ENCODE results near the gene TRIM3. TPM values are rescaled to one million over a fixed set of nuclear protein-coding genes. Genes with fewer than 3 reads are reported as not detected.
A peak's percentile ranks its signal among the peaks of the same experiment; 100 is the strongest.

Gene TRIM3
- polyA plus RNA-seq, 1 donor: 37.8 TPM

GRCh38 chr11:6440906-6441358 lies 32.8 kb downstream of the TRIM3 start, which contains the start of gene HPX:
Gene HPX, minus strand, starts transcription at chr11:6440987. Its CDS starts 24 bp downstream, at chr11:6440963.
- no CpG with 5 or more reads among the region's 3 CpGs for WGBS (ENCODE audit: insufficient coverage, low lambda C conversion rate)
- no peak for DNase-seq
- Histone ChIP-seq H3K4me3 (ENCODE audit: low read length) (no peak within 1 kb of the TSS), H3K36me3 (ENCODE audit: control insufficient read depth, insufficient read depth, low read length) (no peaks in the 10 kb centered on the region), H3K4me1 (ENCODE audit: control insufficient read depth, insufficient read depth, low read length) (peaks cover 28% of the 10 kb centered on the region), H3K27ac (ENCODE audit: low read length) (no peak within 1 kb of the TSS), H3K9me3 (ENCODE audit: control insufficient read depth, low read depth, low read length) (no peaks in the 10 kb centered on the region), H3K27me3 (ENCODE audit: control insufficient read depth, insufficient read depth, low read length) (no peaks in the 10 kb centered on the region)

GRCh38 chr11:6438979-6439571 lies 34.7 kb downstream of the TRIM3 start:
- no peak overlapping the region for H3K4me3 ChIP-seq (ENCODE audit: low read length)
- H3K36me3 ChIP-seq (ENCODE audit: control insufficient read depth, insufficient read depth, low read length): no peaks in the 10 kb centered on the region
- peak; percentile 52 to 65 for DNase-seq
- WGBS (ENCODE audit: insufficient coverage, low lambda C conversion rate): no CpG with 5 or more reads among the region's 1 CpG
- H3K4me1 ChIP-seq (ENCODE audit: control insufficient read depth, insufficient read depth, low read length): peaks cover 28% of the 10 kb centered on the region
- no peak overlapping the region for H3K27ac ChIP-seq (ENCODE audit: low read length)
- H3K27me3 ChIP-seq (ENCODE audit: control insufficient read depth, insufficient read depth, low read length): no peaks in the 10 kb centered on the region
- H3K9me3 ChIP-seq (ENCODE audit: control insufficient read depth, low read depth, low read length): no peaks in the 10 kb centered on the region

- Histone ChIP-seq H3K27me3 (ENCODE audit: control insufficient read depth, insufficient read depth, low read length) (no peaks in the 10 kb centered on the region), H3K4me3 (ENCODE audit: low read length) (no peak overlapping the region), H3K27ac (ENCODE audit: low read length) (no peak overlapping the region), H3K4me1 (ENCODE audit: control insufficient read depth, insufficient read depth, low read length) (peaks cover 24% of the 10 kb centered on the region), H3K9me3 (ENCODE audit: control insufficient read depth, low read depth, low read length) (no peaks in the 10 kb centered on the region), H3K36me3 (ENCODE audit: control insufficient read depth, insufficient read depth, low read length) (no peaks in the 10 kb centered on the region)
- no peak for DNase-seq
- no CpG with 5 or more reads among the region's 3 CpGs for WGBS (ENCODE audit: insufficient coverage, low lambda C conversion rate)
These were observed 35.7 kb downstream of the TRIM3 start for GRCh38 chr11:6437993-6438392.

GRCh38 chr11:6437423-6437822 lies 36.3 kb downstream of the TRIM3 start:
- 95% methylated on average over 4 of the region's 12 CpGs for WGBS (ENCODE audit: insufficient coverage, low lambda C conversion rate)
- H3K9me3 ChIP-seq (ENCODE audit: control insufficient read depth, low read depth, low read length): no peaks in the 10 kb centered on the region
- DNase-seq: no peak

GRCh38 chr11:6433998-6434660 lies 39.6 kb downstream of the TRIM3 start:
- H3K9me3 ChIP-seq (ENCODE audit: control insufficient read depth, low read depth, low read length): no peaks in the 10 kb centered on the region
- H3K4me1 ChIP-seq (ENCODE audit: control insufficient read depth, insufficient read depth, low read length): peaks cover 1% of the 10 kb centered on the region
- DNase-seq: no peak
- no peak overlapping the region for H3K27ac ChIP-seq (ENCODE audit: low read length)
- H3K36me3 ChIP-seq (ENCODE audit: control insufficient read depth, insufficient read depth, low read length): no peaks in the 10 kb centered on the region
- no peaks in the 10 kb centered on the region for H3K27me3 ChIP-seq (ENCODE audit: control insufficient read depth, insufficient read depth, low read length)
- WGBS (ENCODE audit: insufficient coverage, low lambda C conversion rate): no CpG with 5 or more reads among the region's 5 CpGs
- H3K4me3 ChIP-seq (ENCODE audit: low read length): no peak overlapping the region

More at GRCh38 chr11:6437423-6437822, 36.3 kb downstream of the TRIM3 start:
- no peak overlapping the region for H3K4me3 ChIP-seq (ENCODE audit: low read length)
- no peak overlapping the region for H3K27ac ChIP-seq (ENCODE audit: low read length)
- H3K36me3 ChIP-seq (ENCODE audit: control insufficient read depth, insufficient read depth, low read length): no peaks in the 10 kb centered on the region
- H3K4me1 ChIP-seq (ENCODE audit: control insufficient read depth, insufficient read depth, low read length): peaks cover 24% of the 10 kb centered on the region
- no peaks in the 10 kb centered on the region for H3K27me3 ChIP-seq (ENCODE audit: control insufficient read depth, insufficient read depth, low read length)

GRCh38 chr11:6431861-6432260 lies 41.9 kb downstream of the TRIM3 start:
- WGBS (ENCODE audit: insufficient coverage, low lambda C conversion rate): 80% methylated on average over 1 of the region's 3 CpGs
- no peak for DNase-seq

GRCh38 chr11:6427516-6427915 lies 46.2 kb downstream of the TRIM3 start:
- H3K4me1 ChIP-seq (ENCODE audit: control insufficient read depth, insufficient read depth, low read length): no peaks in the 10 kb centered on the region
- no peak overlapping the region for H3K27ac ChIP-seq (ENCODE audit: low read length)
- DNase-seq: no peak
- H3K36me3 ChIP-seq (ENCODE audit: control insufficient read depth, insufficient read depth, low read length): no peaks in the 10 kb centered on the region
- H3K27me3 ChIP-seq (ENCODE audit: control insufficient read depth, insufficient read depth, low read length): peaks cover 9% of the 10 kb centered on the region
- no peak overlapping the region for H3K4me3 ChIP-seq (ENCODE audit: low read length)
- H3K9me3 ChIP-seq (ENCODE audit: control insufficient read depth, low read depth, low read length): no peaks in the 10 kb centered on the region

More at GRCh38 chr11:6431861-6432260, 41.9 kb downstream of the TRIM3 start:
- H3K36me3 ChIP-seq (ENCODE audit: control insufficient read depth, insufficient read depth, low read length): no peaks in the 10 kb centered on the region
- H3K27ac ChIP-seq (ENCODE audit: low read length): no peak overlapping the region
- no peaks in the 10 kb centered on the region for H3K4me1 ChIP-seq (ENCODE audit: control insufficient read depth, insufficient read depth, low read length)
- no peaks in the 10 kb centered on the region for H3K9me3 ChIP-seq (ENCODE audit: control insufficient read depth, low read depth, low read length)
- H3K27me3 ChIP-seq (ENCODE audit: control insufficient read depth, insufficient read depth, low read length): peaks cover 2% of the 10 kb centered on the region
- no peak overlapping the region for H3K4me3 ChIP-seq (ENCODE audit: low read length)

GRCh38 chr11:6420677-6421076 lies 53.1 kb downstream of the TRIM3 start:
- H3K4me1 ChIP-seq (ENCODE audit: control insufficient read depth, insufficient read depth, low read length): peaks cover 10% of the 10 kb centered on the region
- WGBS (ENCODE audit: insufficient coverage, low lambda C conversion rate): 83% methylated on average over 1 of the region's 3 CpGs
- DNase-seq: no peak

GRCh38 chr11:6419009-6419631 lies 54.6 kb downstream of the TRIM3 start, which contains the start of gene APBB1:
Gene APBB1, minus strand, starts transcription at chr11:6419094. Its CDS starts 7,747 bp downstream, at chr11:6411347.
- Histone ChIP-seq H3K4me3 (ENCODE audit: low read length) (peak within 1 kb of the TSS; percentile 61), H3K36me3 (ENCODE audit: control insufficient read depth, insufficient read depth, low read length) (no peaks in the 10 kb centered on the region), H3K27ac (ENCODE audit: low read length) (peak within 1 kb of the TSS; percentile 55), H3K4me1 (ENCODE audit: control insufficient read depth, insufficient read depth, low read length) (peaks cover 10% of the 10 kb centered on the region), H3K9me3 (ENCODE audit: control insufficient read depth, low read depth, low read length) (no peaks in the 10 kb centered on the region), H3K27me3 (ENCODE audit: control insufficient read depth, insufficient read depth, low read length) (peaks cover 3% of the 10 kb centered on the region)
- WGBS (ENCODE audit: insufficient coverage, low lambda C conversion rate): no CpG with 5 or more reads among the region's 75 CpGs
- DNase-seq: peak; percentile 48 to 83

More at GRCh38 chr11:6420677-6421076, 53.1 kb downstream of the TRIM3 start:
- no peak overlapping the region for H3K27ac ChIP-seq (ENCODE audit: low read length)
- H3K27me3 ChIP-seq (ENCODE audit: control insufficient read depth, insufficient read depth, low read length): peaks cover 6% of the 10 kb centered on the region
- H3K9me3 ChIP-seq (ENCODE audit: control insufficient read depth, low read depth, low read length): no peaks in the 10 kb centered on the region
- H3K4me3 ChIP-seq (ENCODE audit: low read length): no peak overlapping the region
- no peaks in the 10 kb centered on the region for H3K36me3 ChIP-seq (ENCODE audit: control insufficient read depth, insufficient read depth, low read length)

GRCh38 chr11:6418557-6419008 lies 55.2 kb downstream of the TRIM3 start:
- Histone ChIP-seq H3K9me3 (ENCODE audit: control insufficient read depth, low read depth, low read length) (no peaks in the 10 kb centered on the region), H3K4me3 (ENCODE audit: low read length) (peak overlapping the region; percentile 61), H3K36me3 (ENCODE audit: control insufficient read depth, insufficient read depth, low read length) (no peaks in the 10 kb centered on the region), H3K27me3 (ENCODE audit: control insufficient read depth, insufficient read depth, low read length) (peaks cover 3% of the 10 kb centered on the region), H3K27ac (ENCODE audit: low read length) (no peak overlapping the region), H3K4me1 (ENCODE audit: control insufficient read depth, insufficient read depth, low read length) (peaks cover 10% of the 10 kb centered on the region)
- peak in 1 of 2 donors; percentile 40 for DNase-seq
- WGBS (ENCODE audit: insufficient coverage, low lambda C conversion rate): no CpG with 5 or more reads among the region's 38 CpGs
